Immature natural killer cell (primary cell): Measurements from ENCODE around the gene KIRREL1. TPM values are rescaled to one million over a fixed set of nuclear protein-coding genes. Genes with fewer than 3 reads are reported as not detected.

Experiments used
- DNase-seq, 3 donors: peaks; one replicate each; pipeline ENCODE4 v3.0.0; 2022; ENCODE audit warnings: mixed read lengths in 1 of 3
- H3K27ac Mint-ChIP-seq, 6 donors: one replicate each; pipeline ENCODE4 v1.8.0; 2020; ENCODE audit warnings: mixed read lengths in 6 of 6, mild to moderate bottlenecking in 5 of 6, inconsistent platforms in 4 of 6, moderate library complexity in 3 of 6
- H3K27me3 Mint-ChIP-seq, 3 donors: one replicate each; pipeline ENCODE4 v1.8.0; 2020 to 2021; ENCODE audit warnings: low read depth in 3 of 3, mild to moderate bottlenecking in 3 of 3, mixed read lengths in 3 of 3, moderate library complexity in 3 of 3, inconsistent platforms in 1 of 3
- H3K36me3 Mint-ChIP-seq, 3 donors: one replicate each; pipeline ENCODE4 v1.8.0; 2020; ENCODE audit warnings: mixed read lengths in 3 of 3, inconsistent platforms in 2 of 3, mild to moderate bottlenecking in 2 of 3
- H3K4me1 Mint-ChIP-seq, 2 donors: one replicate each; pipeline ENCODE4 v1.8.0; 2020; ENCODE audit warnings: inconsistent platforms in 2 of 2, mild to moderate bottlenecking in 2 of 2, mixed read lengths in 2 of 2, moderate library complexity in 1 of 2
- H3K4me3 Mint-ChIP-seq, 5 donors: one replicate each; pipeline ENCODE4 v1.8.0; 2020; ENCODE audit warnings: mild to moderate bottlenecking in 5 of 5, mixed read lengths in 5 of 5, inconsistent platforms in 3 of 5, moderate library complexity in 3 of 5
- H3K9me3 Mint-ChIP-seq, 6 donors: one replicate each; pipeline ENCODE4 v1.8.0; 2020; ENCODE audit warnings: mild to moderate bottlenecking in 6 of 6, mixed read lengths in 6 of 6, inconsistent platforms in 4 of 6, moderate library complexity in 3 of 6
- polyA plus RNA-seq, 3 donors: library from polyadenylated mRNA; unstranded; fragments of 300-500 nt; fragmentation: Illumina TruSeq; gene quantifications; one replicate each; pipeline ENCODE4 v1.2.3, GENCODE V29; 2021

The KIRREL1 gene
- polyA plus RNA-seq: not detected

DNA sequence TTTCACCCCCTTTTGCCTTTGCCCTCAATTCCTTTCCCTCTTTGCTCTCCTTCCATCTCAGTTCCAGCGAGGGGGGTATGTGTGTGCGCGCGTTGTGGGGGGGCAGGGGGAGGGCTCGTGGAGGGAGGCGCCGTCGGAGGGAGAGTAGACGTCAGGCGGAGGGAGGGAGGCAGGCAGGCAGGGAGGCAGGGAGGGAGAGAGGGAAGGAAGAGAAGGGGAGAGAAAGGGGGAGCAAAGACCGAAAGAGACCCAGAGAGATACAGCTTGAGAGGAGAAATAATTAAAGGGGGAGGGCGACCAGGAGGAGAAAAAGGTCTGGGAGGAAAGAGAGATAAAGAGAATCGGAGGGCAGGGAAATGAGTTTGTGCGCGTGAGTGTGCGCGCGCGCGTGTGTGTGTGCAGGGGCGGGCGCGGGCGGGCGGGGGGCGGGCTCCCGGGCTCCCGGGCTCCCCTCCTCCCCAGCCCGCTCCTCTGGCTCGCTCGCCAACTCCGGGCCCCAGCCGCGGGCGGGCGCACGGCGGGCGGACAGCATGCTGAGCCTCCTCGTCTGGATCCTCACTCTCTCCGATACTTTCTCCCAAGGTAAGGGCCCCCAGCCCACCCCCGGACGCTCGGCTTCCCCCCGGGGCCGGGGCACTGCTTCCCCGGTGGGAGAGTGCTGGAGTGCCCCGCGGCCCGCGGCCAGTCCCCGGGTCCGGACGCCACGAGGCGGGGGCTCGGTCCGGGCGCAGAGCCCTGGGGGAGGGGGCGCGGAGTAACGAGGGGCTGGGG lies at the start of gene KIRREL1:
Gene KIRREL1, plus strand, starts transcription at position 499 of the 771 bp plus-strand sequence. Its CDS starts 32 bp downstream, at position 531.
- peaks cover 9 to 17% (median 9%) of the 10 kb centered on the region in 3 donors for H3K27me3 Mint-ChIP-seq
- H3K4me3 Mint-ChIP-seq: peak within 1 kb of the TSS; percentile 33 to 71 (median 69)
- no peak for DNase-seq
- H3K4me1 Mint-ChIP-seq: peaks cover 7 to 11% of the 10 kb centered on the region in 2 donors
- no peak within 1 kb of the TSS for H3K27ac Mint-ChIP-seq
- H3K36me3 Mint-ChIP-seq: no peaks in the 10 kb centered on the region
- no peaks in the 10 kb centered on the region for H3K9me3 Mint-ChIP-seq

DNA sequence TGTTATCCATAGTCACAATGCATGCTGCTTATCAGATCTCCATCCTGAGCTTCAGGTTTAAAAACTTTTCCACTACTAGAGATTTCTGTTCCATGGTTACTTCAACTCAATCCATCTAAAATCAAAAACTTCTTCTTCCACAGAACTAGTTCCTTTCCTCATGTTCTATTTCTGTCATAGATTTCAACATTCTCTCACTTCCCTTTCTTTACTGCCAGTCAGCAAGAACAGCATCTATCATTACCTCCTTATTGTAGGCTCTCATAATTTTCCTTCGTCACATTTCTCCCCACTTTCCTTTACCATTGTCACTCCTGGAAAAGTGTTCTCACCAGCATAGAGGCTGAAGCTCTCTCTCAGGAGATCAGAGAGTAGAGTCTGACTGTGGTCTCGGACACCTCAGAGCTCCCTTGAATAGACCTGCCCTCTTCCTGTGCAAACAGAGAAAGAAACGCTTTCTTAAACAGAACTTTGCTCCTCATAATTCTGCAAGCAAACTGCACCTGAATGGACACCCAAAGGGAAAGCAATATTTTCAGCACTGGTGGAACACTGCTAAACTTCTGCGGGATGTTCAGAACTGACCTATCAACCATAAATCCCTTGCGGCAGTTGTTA lies 48.7 kb upstream of the KIRREL1 start:
- Mint-ChIP-seq H3K27ac (no peak overlapping the region), H3K4me3 (peak overlapping the region in 1 of 5 donors; percentile 2), H3K4me1 (peaks cover 2 to 9% of the 10 kb centered on the region in 2 donors), H3K36me3 (no peaks in the 10 kb centered on the region), H3K27me3 (peaks cover 0 to 12% (median 4%) of the 10 kb centered on the region in 3 donors), H3K9me3 (no peaks in the 10 kb centered on the region)
- peak in 1 of 3 donors; percentile 3 for DNase-seq

DNA sequence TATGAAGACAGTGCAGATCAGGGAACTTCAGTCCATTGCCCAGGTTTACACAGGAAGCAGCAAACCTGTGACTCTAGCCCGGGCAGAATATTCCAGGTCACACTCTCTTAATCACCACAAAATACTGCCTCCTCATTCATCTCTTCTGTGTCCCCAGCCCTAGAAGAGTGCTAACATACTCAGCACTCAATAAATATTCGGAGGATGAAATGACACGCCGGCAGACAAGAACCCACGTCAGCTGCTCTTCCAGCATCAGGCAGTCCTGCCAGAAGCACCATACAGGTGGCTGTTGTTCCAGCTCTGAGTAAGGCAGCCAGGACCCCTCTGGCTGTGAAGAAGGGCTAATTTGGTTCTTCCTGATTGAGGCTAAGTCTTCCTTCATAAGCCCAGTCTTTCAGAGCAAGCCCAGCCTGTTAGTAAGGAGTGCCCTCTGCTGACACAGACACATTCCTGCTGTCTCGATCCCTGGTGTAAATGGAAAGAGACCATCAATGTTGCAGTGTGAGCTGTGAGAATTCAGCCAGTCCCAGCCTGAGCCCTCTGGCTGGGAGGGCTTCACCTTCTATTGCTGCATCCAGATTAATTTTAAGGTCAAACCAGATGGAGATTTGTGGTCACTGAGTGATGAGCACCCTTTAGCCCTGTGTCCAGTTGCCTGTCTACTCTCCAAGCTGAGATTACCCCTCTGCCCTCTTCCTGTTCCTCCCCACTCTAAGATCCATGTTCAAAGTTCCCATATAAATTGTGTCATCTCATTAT lies 45.0 kb upstream of the KIRREL1 start:
- no peak overlapping the region for H3K4me3 Mint-ChIP-seq
- H3K36me3 Mint-ChIP-seq: no peaks in the 10 kb centered on the region
- H3K9me3 Mint-ChIP-seq: no peaks in the 10 kb centered on the region
- peaks cover 2 to 9% of the 10 kb centered on the region in 2 donors for H3K4me1 Mint-ChIP-seq
- no peak for DNase-seq
- peaks cover 0 to 21% (median 4%) of the 10 kb centered on the region in 3 donors for H3K27me3 Mint-ChIP-seq
- H3K27ac Mint-ChIP-seq: no peak overlapping the region

DNA sequence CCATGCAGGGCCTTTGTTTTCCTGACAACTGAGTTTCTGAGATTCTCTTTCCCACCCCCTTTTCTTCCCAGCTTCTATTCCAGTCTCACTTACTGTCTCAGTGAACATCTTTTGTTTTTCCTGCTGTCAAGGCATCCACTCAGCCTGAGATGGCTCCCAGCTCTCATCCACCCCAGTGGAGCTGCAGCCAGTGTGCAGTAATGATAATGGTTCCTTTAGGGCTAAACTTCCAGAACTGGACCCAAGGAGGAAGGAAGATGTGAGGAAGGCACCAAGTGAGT lies 44.4 kb upstream of the KIRREL1 start:
- H3K4me1 Mint-ChIP-seq: peaks cover 2 to 9% of the 10 kb centered on the region in 2 donors
- no peak overlapping the region for H3K4me3 Mint-ChIP-seq
- DNase-seq: no peak
- peaks cover 0 to 21% (median 4%) of the 10 kb centered on the region in 3 donors for H3K27me3 Mint-ChIP-seq
- H3K27ac Mint-ChIP-seq: no peak overlapping the region
- no peaks in the 10 kb centered on the region for H3K9me3 Mint-ChIP-seq
- H3K36me3 Mint-ChIP-seq: no peaks in the 10 kb centered on the region

DNA sequence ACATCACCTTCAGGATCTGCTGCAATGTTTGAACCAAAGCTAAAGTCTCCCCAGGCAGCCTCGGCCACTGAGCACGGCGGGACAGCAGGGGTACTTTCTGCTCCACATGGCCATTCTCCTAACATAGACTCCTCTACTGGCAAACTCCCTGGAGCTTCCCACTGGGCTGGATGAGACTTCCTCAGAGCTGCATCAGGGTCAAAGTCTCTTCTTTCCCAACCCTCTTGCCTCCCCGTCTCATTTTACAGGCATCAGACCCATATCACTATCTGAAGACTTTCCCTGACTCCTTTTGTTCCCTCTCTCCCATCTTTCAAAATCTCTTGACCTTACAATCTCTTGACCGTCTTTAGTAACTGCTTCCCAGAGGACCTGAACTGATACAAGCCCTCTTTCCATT lies 42.2 kb upstream of the KIRREL1 start:
- H3K4me1 Mint-ChIP-seq: no peaks in the 10 kb centered on the region
- DNase-seq: no peak
- H3K9me3 Mint-ChIP-seq: no peaks in the 10 kb centered on the region
- H3K27ac Mint-ChIP-seq: no peak overlapping the region
- H3K36me3 Mint-ChIP-seq: no peaks in the 10 kb centered on the region
- peaks cover 0 to 26% (median 5%) of the 10 kb centered on the region in 3 donors for H3K27me3 Mint-ChIP-seq
- H3K4me3 Mint-ChIP-seq: no peak overlapping the region

DNA sequence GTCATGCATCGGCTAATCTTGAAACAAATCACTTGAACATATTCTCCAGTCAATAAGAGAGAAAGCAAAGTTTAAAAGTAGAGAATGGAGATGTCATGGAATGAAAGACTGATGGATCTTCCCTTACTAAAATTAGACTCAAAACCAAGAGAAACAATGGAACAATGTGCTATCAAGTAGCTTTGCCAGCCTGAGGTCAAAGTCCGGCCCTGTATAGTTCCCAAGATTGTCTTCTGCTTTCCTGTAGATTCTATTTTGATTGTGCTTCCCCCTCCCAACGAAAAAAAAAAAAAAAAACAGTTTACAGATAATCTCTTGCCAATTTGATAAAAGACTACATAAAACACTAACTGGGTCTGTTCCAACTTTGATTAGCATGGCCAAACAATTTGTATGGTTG lies 40.8 kb upstream of the KIRREL1 start:
- Mint-ChIP-seq H3K4me1 (no peaks in the 10 kb centered on the region), H3K4me3 (no peak overlapping the region), H3K27me3 (peaks cover 0 to 24% (median 4%) of the 10 kb centered on the region in 3 donors), H3K27ac (no peak overlapping the region), H3K36me3 (no peaks in the 10 kb centered on the region), H3K9me3 (no peaks in the 10 kb centered on the region)
- no peak for DNase-seq

DNA sequence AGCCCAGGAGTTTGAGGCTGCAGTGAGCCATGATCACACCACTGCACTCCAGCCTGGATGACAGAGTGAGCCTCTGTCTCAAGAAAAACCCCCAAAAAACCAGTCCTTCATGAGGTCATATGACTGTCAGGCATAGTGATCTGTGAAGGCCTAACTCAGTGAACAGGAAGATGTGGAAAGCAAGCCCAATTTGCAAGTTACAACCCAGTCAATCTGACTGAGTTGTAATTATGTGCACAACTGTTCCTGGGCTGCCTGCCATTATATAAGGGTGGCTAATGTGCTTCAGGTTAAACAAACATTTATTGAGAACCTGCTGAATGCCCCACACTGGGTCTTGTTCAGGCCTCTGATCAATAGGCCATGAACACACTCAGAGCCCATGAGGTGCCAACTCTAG lies 38.2 kb upstream of the KIRREL1 start:
- Mint-ChIP-seq H3K36me3 (no peaks in the 10 kb centered on the region), H3K27me3 (peaks cover 0 to 20% (median 3%) of the 10 kb centered on the region in 3 donors), H3K4me1 (no peaks in the 10 kb centered on the region)

DNA sequence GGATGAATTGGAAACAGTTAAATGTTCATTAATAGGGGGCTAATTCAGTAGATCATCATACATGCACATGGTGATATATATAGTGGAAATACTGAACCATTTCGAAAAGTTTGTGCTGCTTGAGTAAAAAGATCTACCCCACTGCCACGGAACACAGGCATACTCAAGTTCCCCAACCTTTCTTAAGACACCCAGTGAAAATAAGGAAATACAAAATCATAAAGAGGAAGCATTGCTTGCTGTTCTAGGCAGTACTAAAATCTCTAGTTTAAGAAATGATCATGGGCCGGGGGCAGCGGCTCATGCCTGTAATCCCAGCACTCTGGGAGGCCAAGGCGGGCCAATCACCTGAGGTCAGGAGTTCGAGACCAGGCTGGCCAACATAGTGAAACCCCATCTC lies 37.6 kb upstream of the KIRREL1 start:
- no peaks in the 10 kb centered on the region for H3K4me1 Mint-ChIP-seq
- H3K27ac Mint-ChIP-seq: no peak overlapping the region
- no peak overlapping the region for H3K4me3 Mint-ChIP-seq
- no peak for DNase-seq
- H3K27me3 Mint-ChIP-seq: peaks cover 0 to 25% (median 3%) of the 10 kb centered on the region in 3 donors
- no peaks in the 10 kb centered on the region for H3K9me3 Mint-ChIP-seq
- no peaks in the 10 kb centered on the region for H3K36me3 Mint-ChIP-seq

More for the DNA sequence above, 38.2 kb upstream of the KIRREL1 start:
- no peak overlapping the region for H3K27ac Mint-ChIP-seq
- H3K9me3 Mint-ChIP-seq: no peaks in the 10 kb centered on the region
- no peak overlapping the region for H3K4me3 Mint-ChIP-seq
- DNase-seq: no peak

DNA sequence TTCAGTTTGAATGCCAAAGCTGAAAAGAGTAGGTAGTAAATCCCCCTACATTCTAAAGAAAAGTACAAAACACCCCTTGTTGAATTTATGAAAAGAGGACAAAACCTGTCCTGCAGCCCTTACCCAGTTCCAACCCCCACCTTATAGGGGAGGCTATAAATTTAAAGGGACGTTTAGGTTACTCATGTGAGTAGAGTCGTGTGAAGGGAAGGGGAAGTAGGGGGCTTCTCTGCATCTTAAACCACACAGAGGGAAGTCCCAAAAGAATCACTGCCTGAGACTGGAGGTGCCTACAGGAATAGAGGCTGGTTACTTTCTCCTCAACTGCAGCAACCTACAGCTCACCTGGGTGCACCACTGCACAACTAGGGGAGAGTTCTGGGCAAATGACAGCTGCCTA lies 36.7 kb upstream of the KIRREL1 start:
- no peaks in the 10 kb centered on the region for H3K4me1 Mint-ChIP-seq
- peaks cover 0 to 24% (median 3%) of the 10 kb centered on the region in 3 donors for H3K27me3 Mint-ChIP-seq
- H3K4me3 Mint-ChIP-seq: no peak overlapping the region
- no peaks in the 10 kb centered on the region for H3K36me3 Mint-ChIP-seq
- no peak for DNase-seq
- no peak overlapping the region for H3K27ac Mint-ChIP-seq
- H3K9me3 Mint-ChIP-seq: no peaks in the 10 kb centered on the region

DNA sequence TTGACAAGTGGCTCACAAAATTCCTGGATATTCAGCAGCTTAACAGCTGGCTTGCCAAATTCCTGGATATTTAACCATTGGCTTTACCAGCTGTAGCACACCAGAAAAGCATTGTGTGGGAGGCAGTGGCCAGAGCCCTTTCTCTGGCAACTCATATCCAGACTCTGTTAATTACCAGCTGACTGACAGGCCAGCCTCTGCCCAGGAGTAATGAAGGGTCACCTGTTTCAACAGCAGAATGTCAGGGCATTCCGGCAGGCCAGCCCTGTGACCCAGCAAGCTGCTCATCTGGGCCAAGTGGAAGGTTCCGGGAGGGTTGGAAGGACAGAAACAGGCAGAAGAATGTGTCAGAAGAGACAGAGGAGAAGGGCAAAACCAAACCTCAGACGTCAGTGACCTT lies 35.2 kb upstream of the KIRREL1 start:
- Mint-ChIP-seq H3K36me3 (no peaks in the 10 kb centered on the region), H3K9me3 (no peaks in the 10 kb centered on the region), H3K4me3 (no peak overlapping the region), H3K4me1 (no peaks in the 10 kb centered on the region), H3K27me3 (peaks cover 0 to 15% (median 3%) of the 10 kb centered on the region in 3 donors), H3K27ac (no peak overlapping the region)
- DNase-seq: no peak

DNA sequence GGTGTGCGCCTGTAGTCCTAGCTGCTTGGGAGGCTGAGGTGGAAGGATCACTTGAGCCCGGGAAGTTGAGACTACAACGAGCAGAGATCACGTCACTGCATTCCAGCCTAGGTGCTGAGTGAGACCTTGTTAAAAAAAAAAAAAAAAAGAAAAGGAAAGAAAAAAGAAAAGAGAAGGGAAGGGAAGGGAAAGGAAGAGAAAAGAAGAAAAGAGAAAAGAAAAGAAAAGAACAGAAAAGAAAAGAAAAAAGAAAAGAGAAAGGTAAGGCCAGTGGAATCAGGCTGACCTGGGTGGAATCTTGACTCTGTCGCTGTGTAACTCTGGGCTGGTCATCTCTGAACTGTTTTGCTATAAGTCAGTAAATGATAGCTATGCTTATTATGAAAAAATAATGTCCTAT lies 33.7 kb upstream of the KIRREL1 start:
- Mint-ChIP-seq H3K4me1 (no peaks in the 10 kb centered on the region), H3K27me3 (peaks cover 2 to 11% (median 3%) of the 10 kb centered on the region in 3 donors), H3K4me3 (no peak overlapping the region), H3K9me3 (no peaks in the 10 kb centered on the region), H3K27ac (no peak overlapping the region), H3K36me3 (no peaks in the 10 kb centered on the region)
- DNase-seq: no peak

DNA sequence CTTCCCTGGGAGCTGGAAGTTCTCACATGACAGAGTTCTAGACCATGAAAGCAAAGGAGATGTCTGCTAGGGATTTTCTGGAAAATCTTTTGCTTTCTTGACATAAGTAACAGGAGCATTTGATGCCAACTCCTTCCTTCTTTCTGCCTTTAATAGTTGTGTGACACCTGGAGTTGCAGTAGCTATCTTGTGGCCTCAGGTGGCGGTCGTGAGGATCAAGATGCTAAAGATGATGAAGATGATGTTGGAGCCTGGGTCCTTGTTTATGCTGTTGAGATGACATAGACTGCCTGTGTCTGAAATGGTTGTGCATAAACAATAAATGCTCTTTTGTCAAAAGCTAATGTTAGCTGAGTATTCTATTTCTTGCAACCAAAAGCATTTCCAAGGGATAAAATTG lies 32.7 kb upstream of the KIRREL1 start:
- H3K27ac Mint-ChIP-seq: no peak overlapping the region
- no peak overlapping the region for H3K4me3 Mint-ChIP-seq
- peaks cover 2 to 14% (median 3%) of the 10 kb centered on the region in 3 donors for H3K27me3 Mint-ChIP-seq
- no peak for DNase-seq
- H3K4me1 Mint-ChIP-seq: no peaks in the 10 kb centered on the region
- no peaks in the 10 kb centered on the region for H3K9me3 Mint-ChIP-seq
- no peaks in the 10 kb centered on the region for H3K36me3 Mint-ChIP-seq

DNA sequence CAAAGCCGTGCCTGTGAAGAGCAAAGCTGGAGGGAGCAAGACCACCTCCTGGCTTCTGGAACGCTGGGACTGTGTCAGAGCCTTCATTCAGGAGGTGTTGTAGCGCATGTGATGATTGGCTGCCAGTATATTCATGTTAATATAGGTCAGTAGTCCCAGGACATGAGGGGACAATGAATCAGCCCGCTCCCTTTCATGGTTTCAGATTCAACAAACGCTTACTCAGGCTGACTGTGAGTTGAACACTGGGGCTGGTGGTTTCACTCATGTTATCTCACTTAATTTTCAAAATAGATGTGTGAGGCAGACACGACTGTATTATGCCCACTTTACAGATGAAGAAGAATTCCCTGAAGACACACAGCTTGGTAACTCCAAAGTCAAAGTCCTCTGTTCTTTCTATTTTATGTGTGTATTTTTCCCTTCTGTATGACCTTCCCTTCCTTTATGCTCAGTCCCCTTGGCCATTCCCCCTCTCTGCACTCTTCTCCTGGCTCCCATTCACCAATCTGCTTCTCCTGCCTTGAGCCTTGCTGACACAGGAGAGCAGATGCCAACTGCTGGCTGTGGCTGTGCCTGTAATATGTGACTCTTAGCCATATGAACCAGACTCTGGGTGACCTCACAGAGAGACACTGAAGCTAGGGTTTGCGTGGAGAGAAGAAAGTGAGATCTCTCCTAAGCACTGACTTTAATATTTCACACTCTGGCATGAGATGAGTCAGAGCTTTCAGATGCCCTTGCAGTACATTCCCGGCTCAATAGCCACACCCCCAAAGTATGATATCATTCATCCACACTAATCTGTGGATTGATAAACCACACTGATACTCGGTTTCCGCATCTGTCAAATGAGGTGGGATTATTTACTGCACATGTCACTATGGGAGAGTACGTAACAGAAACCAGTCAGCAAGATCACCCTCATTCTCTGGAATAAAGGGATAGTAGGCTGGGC lies 31.4 kb upstream of the KIRREL1 start:
- Mint-ChIP-seq H3K9me3 (no peaks in the 10 kb centered on the region), H3K4me3 (no peak overlapping the region), H3K27me3 (peaks cover 0 to 14% (median 2%) of the 10 kb centered on the region in 3 donors), H3K27ac (no peak overlapping the region), H3K4me1 (no peaks in the 10 kb centered on the region), H3K36me3 (no peaks in the 10 kb centered on the region)
- no peak for DNase-seq
